OCI-LY1 (cell line): Measurements from ENCODE around the gene CSHL1.
"Not testable (repeated sequence)": the region's sequence is repeated elsewhere in the genome, so short reads cannot be mapped to it uniquely, and the experiment has no call there.

Source experiments
- CTCF ChIP-seq: fragments of 200-600 bp; sonication (generic), shearing (Covaris generic); IDR thresholded peaks from 2 replicates; pipeline ENCODE4 v1.5.1; 2017; ENCODE audit warnings: mild to moderate bottlenecking, antibody characterized with exemption, low read length, moderate library complexity, mixed read lengths
- EZH2 ChIP-seq: fragments of 200-600 bp; sonication (generic), shearing (Covaris generic); IDR thresholded peaks from 2 replicates; pipeline ENCODE4 v1.8.0; 2017; ENCODE audit warnings: borderline replicate concordance, mixed run types, mild to moderate bottlenecking, antibody characterized with exemption, low read length, moderate library complexity, mixed read lengths

- not testable (repeated sequence) for TF ChIP-seq CTCF, EZH2
These were observed 25.9 kb downstream of the CSHL1 start for GRCh38 chr17:63885119-63885518.
